K562 (cell line): ENCODE data around the gene KAZN. TPM values are rescaled to one million over a fixed set of nuclear protein-coding genes. Genes with fewer than 3 reads are reported as not detected.

Experiments
- EGR1 ChIP-seq: fragments of 450-650 bp; conservative IDR thresholded peaks from 2 replicates; pipeline ENCODE4 v1.6.1; 2017; ENCODE audit warnings: mild to moderate bottlenecking
- HOMEZ ChIP-seq: fragments of 250-450 bp; sonication (Bioruptor Pico); IDR thresholded peaks from 2 replicates; pipeline ENCODE4 v1.4.0; 2020; ENCODE audit warnings: mild to moderate bottlenecking, moderate library complexity
- LARP7 ChIP-seq: fragments of 450-650 bp; IDR thresholded peaks from 2 replicates; pipeline ENCODE4 v1.6.1; 2016
- RBM17 ChIP-seq: fragments of 200-400 bp; formaldehyde crosslinking; IDR thresholded peaks from 2 replicates; pipeline ENCODE4 v1.6.1; 2017; ENCODE audit warnings: low read depth, mild to moderate bottlenecking, low read length, borderline replicate concordance
- ZNF609 ChIP-seq: sonication (generic); formaldehyde crosslinking; IDR thresholded peaks from 2 replicates; pipeline ENCODE4 v1.8.1; 2023; ENCODE audit warnings: missing genetic modification reagents, mild to moderate bottlenecking, borderline replicate concordance
- ZNF75A ChIP-seq: fragments of 450-650 bp; formaldehyde crosslinking; IDR thresholded peaks from 2 replicates; pipeline ENCODE4 v1.4.0; 2020; ENCODE audit warnings: mild to moderate bottlenecking
- ZNF764 ChIP-seq: fragments of 250-450 bp; sonication (Bioruptor Pico); IDR thresholded peaks from 2 replicates; pipeline ENCODE4 v1.4.0; 2020; ENCODE audit warnings: low read depth, mild to moderate bottlenecking, moderate library complexity
- polyA plus RNA-seq, 8 experiments: library from polyadenylated mRNA; depleted of rRNA in 4 of 8; stranded (reverse) in 5 of 8; unstranded in 3 of 8; fragments of >200 nt; fragmentation: Nextera tagmentation in 2 of 8; fragmentation: Illumina TruSeq in 1 of 8; extraction: Ambion mirVana in 2 of 8; extraction: Trizol in 1 of 8; gene quantifications; 2 replicates each; pipeline versions ENCODE4 v1.2.1 to v1.2.3, GENCODE V29; 2011 to 2014; ENCODE audit warnings: inconsistent platforms in 1 of 8, missing spikeins in 1 of 8
- total RNA-seq, 7 experiments: library from RNA; depleted of rRNA in 6 of 7; stranded (reverse); fragments of >200 nt in 6 of 7; fragmentation: Illumina TruSeq in 2 of 7; extraction: Trizol in 2 of 7; gene quantifications; 2 replicates each; pipeline versions ENCODE4 v1.2.1 to v1.2.3, GENCODE V29; 2011 to 2021; ENCODE audit warnings: low replicate concordance in 1 of 7

The KAZN gene
- total and polyA plus RNA-seq, 9 of the 15 experiments (the other 6 are each of a cell fraction or from before 2014, with no cell fraction given): 2.1 to 21.6 (median 5.4) TPM

DNA sequence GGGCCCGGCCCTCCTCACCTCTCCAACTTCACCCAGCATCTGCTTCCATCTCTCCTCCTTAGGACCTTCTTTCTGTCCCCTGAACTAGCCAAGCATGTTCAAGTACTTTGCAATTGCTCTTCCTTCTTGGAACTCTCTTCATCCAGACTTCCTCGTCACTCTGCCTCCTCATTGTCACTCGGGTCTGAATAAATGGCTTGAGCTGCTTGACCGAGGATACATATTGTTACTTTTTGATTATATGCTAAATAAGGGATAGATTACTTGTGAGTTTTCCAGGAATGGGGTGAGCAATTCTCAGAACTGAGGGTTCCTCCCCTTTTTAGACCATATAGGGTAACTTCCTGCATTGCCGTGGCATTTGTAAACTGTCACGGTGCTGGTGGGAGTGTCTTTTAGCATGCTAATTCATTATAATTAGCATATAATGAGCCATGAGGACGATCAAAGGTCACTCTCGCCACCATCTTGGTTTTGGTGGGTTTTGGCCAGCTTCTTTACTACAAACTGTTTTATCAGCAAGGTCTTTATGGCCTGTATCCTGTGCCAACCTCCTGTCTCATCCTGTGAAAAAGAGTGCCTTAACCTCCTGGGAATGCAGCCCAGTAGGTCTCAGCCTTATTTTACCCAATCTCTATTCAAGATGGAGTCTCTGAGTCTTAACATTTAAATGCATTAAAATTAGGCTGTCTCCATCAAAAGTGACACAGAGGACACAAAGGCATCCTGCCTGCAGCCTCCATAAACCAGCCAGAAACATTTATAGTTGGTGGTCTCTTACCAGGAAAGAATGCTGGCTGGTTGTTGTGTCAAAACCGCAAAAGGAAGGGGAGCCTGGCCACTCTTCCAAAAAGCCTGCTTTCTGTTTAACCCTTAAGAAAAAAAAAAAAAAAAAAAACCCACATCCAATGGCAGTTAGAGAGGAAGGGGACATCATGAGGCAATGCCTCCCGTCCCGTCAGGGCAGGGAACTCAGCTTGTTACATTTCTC lies 179.3 kb downstream of the KAZN start (continued):
- TF ChIP-seq ZNF609: no peak
- TF ChIP-seq ZNF75A: no peak
- no peak for TF ChIP-seq ZNF764 (CRISPR knock-in tag)
- TF ChIP-seq LARP7: peak; percentile 80
- TF ChIP-seq EGR1: peak; percentile 51; the same call in 1 of the 2 replicates
- no peak; the same call in 1 of the 2 replicates for TF ChIP-seq HOMEZ (CRISPR knock-in tag)
- no peak for TF ChIP-seq RBM17
